Fibroblast of villous mesenchyme (primary cell): ENCODE measurements around the gene HDAC9. TPM values are rescaled to one million over a fixed set of nuclear protein-coding genes. Genes with fewer than 3 reads are reported as not detected.
A peak's percentile ranks its signal among the peaks of the same experiment; 100 is the strongest.

ENCODE experiments used
- DNase-seq: peaks from one replicate; pipeline ENCODE4 v3.0.0-alpha.2; 2010; ENCODE audit warnings: low read depth
- H3K4me3 ChIP-seq: 2 replicates; pipeline ENCODE4 v1.5.1; 2011; ENCODE audit warnings: low read depth, mild to moderate bottlenecking, low read length
- CTCF ChIP-seq: IDR thresholded peaks from 2 replicates; pipeline ENCODE4 v1.5.1; 2012; ENCODE audit warnings: low read depth, mild to moderate bottlenecking, low read length; ENCODE audit not compliant: insufficient read depth
- total RNA-seq: library from RNA; depleted of rRNA; stranded (reverse); fragments of >200 nt; gene quantifications from 2 replicates; pipeline ENCODE4 v1.2.3, GENCODE V29; 2012

The HDAC9 gene
- total RNA-seq, 1 donor, result 16.8 TPM

- TF ChIP-seq CTCF, result no peak
- H3K4me3 ChIP-seq, result no peak overlapping the region
- DNase-seq, result peak; percentile 99
Observed at GRCh38 chr7:18866359-18867036, 370.9 kb downstream of the HDAC9 start.

DNA sequence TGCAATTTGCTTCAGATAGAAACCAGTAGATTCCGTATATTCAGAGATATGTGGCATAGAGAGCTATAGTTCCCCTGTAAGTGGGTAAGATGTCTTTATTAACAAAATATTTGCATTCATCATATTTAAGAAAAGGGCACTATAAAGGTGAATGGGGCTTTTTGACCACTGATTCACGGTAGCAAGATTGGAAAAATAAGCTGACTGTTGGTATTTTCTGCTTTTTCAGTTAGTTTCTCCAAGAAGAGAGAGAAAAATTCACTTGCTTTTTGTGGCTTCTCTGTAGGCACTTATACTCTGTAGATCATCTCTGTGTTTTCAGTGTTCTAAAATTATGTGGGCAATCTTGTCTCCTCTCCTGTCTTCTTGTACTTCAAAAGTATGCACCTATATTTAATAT, 376.8 kb downstream of the HDAC9 start:
- H3K4me3 ChIP-seq, result no peak overlapping the region
- DNase-seq, result no peak
- TF ChIP-seq CTCF, result no peak

DNA sequence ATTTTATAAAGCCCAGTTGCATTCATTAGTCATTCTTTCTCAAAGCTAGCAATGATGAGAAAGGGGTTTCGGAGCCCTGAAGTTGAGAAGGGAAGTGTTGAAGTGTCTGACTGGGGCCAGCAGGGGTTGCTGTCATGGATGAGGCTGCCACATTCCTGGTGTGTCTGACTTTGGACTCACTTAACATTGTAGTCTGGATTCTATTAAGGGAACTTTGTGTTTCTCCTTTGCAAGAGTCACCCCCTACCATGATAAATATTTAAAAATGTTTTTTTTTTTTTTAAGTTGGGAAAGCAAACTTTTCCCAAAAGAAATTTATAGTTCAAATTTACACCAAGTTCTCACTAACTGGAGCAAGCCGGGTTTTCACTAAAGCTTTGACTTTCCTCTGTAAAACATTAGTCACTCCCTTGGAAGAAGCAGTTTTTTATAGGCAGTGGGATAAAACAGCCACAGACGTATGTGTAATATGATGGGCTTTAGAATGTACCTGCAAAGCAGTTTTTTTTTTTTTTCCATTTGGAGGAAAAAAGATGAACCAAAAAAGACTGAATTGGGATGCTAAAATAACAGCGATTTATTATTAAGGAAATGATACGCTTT, 378.3 kb downstream of the HDAC9 start:
- TF ChIP-seq CTCF, result peak; percentile 58
- no peak for DNase-seq
- no peak overlapping the region for H3K4me3 ChIP-seq

- no peak for TF ChIP-seq CTCF
- DNase-seq, result peak; percentile 39
- no peak overlapping the region for H3K4me3 ChIP-seq
Observed at GRCh38 chr7:18874880-18875279, 379.3 kb downstream of the HDAC9 start.

- TF ChIP-seq CTCF, result no peak
- no peak overlapping the region for H3K4me3 ChIP-seq
- no peak for DNase-seq
Observed at GRCh38 chr7:18877874-18878273, 382.3 kb downstream of the HDAC9 start.

DNA sequence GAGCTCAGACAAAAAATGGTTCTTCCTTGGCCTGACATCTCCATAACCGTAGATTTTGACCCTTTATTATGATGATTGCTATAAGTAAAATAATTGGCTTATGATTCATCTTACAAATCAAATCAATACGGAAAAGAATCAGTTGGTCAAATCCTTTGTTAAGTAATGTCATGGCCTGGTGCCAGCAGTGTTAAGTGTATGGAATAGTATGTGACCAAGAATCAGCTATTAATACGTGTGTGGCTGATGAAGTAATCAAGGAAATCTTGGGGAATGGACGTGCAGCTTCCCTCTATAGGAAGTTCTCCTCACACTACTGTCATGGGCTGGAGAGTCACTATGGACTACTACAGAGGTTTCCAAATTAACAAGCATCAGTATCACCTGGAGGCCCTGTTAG, 391.3 kb downstream of the HDAC9 start:
- no peak for TF ChIP-seq CTCF
- no peak overlapping the region for H3K4me3 ChIP-seq
- DNase-seq, result no peak
